Astrocyte of the cerebellum (primary cell): Measurements from ENCODE around the gene HACD4.

Experiments
- DNase-seq: peaks from one replicate; pipeline ENCODE4 v3.0.0-alpha.2; 2011; ENCODE audit warnings: low read depth
- H3K4me3 ChIP-seq: 2 replicates; pipeline ENCODE4 v1.5.1; 2011; ENCODE audit warnings: mild to moderate bottlenecking, low read depth, low read length, moderate library complexity
- in situ Hi-C: cut with HindIII; loops from 2 replicates; pipeline ENCODE4 v1.10.0; 2017; ENCODE audit warnings: low sequenced_read_pairs
- TF ChIP-seq, protein P1 (sequence below): IDR thresholded peaks from 2 replicates; pipeline ENCODE4 v1.5.1; 2012; ENCODE audit warnings: low read length, low read depth, moderate library complexity, mild to moderate bottlenecking; ENCODE audit errors: missing control alignments

The HACD4 gene

DNA sequence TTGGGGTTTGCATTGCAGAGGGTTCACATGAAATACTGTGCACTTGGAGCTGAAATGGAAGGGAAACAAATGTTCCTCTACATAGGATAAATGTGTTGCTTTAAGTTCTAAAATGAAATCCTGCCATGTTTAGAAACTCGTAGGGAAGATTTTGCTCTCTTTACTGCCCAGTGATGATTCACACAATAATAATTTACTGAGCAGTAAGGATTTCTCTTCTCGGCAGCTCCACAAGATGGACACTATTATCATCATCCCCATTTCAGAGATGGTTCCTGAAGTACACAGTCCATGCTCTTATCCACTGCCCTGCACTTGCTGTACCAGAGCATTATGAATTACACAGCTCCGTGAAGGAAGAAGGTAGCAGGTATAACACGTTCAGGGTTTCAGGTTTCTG is 4.1 kb downstream of the HACD4 start:
- no peak for DNase-seq
- no peak overlapping the region for H3K4me3 ChIP-seq

DNA sequence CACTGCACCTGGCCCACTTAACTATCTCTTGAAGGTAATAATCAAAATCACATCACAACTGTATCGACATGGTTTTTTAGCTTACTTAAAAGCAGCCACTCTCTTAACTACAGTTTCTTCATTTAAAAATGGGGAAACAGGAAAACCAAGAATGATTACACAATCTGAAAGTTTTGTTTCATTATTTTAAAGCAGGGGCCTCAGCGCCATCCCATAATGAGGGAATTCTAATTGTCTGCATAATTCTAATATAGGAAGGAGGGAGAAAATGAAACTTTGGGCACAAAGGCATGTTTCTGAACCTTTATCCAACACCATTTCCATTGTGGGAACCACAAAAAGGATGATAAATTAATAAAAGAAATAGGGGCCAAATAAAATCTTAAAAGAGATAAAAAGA is 7.6 kb downstream of the HACD4 start:
- no peak for DNase-seq
- H3K4me3 ChIP-seq: no peak overlapping the region
- TF ChIP-seq, protein P1, sequence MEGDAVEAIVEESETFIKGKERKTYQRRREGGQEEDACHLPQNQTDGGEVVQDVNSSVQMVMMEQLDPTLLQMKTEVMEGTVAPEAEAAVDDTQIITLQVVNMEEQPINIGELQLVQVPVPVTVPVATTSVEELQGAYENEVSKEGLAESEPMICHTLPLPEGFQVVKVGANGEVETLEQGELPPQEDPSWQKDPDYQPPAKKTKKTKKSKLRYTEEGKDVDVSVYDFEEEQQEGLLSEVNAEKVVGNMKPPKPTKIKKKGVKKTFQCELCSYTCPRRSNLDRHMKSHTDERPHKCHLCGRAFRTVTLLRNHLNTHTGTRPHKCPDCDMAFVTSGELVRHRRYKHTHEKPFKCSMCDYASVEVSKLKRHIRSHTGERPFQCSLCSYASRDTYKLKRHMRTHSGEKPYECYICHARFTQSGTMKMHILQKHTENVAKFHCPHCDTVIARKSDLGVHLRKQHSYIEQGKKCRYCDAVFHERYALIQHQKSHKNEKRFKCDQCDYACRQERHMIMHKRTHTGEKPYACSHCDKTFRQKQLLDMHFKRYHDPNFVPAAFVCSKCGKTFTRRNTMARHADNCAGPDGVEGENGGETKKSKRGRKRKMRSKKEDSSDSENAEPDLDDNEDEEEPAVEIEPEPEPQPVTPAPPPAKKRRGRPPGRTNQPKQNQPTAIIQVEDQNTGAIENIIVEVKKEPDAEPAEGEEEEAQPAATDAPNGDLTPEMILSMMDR: no peak
- in situ Hi-C loops: no loop called here

More for the DNA sequence above, 4.1 kb downstream of the HACD4 start:
- in situ Hi-C loops: no loop called here
- TF ChIP-seq, protein P1: no peak

DNA sequence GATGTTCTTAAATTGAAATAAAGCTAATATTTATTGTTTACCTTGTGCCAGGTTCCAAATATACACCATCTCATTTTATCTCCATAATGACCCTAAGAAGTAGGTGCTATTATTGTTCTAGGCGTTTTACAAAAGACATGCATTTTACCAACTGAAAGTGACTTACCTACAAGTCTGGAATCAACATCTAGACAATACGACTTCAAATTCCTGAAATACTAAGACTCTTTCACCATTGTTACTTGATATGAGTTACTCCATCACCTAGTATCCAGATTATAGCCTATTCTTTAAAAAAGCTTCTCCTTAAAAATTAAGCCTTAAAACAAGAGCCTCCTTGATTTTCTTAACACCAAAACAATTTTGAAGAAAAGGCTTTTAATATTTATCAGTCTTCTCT is 13.3 kb downstream of the HACD4 start:
- TF ChIP-seq, protein P1: no peak
- DNase-seq: no peak
- in situ Hi-C loops: no loop called here

DNA sequence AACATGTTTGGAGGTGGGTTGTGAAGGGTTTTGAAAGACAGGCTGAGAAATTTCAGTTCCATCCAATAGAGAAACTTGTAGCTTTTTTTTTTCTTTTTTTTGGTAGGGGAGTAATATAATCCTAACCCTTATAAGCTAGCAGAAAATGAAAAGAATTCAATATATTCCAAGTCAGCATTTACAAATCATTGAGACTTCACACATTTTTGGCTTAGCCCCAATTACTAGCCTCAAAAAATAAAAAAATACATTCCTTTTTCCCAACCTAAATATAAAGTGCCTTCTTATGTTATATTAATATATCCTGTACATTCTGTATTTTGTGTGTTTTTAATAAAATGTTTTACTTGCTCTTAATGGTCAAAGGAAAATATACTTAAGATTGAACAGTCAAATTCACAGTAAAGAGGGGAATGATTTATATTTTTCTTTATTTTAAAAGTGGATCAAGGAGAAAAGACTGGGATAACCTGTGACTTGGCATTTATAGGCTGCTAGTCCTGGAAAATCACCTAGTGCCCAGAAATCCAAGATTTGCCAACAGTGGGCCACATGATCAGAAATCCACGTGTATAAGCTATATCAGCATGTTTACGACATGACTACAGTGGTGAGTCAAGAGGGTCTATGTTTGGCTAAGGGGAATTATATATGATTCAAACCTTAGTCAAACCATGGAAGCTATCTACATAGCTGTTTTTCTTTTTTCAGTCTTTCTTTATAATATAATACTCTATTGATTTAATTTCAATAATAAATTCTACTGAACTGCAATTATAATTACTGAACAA is 14.5 kb downstream of the HACD4 start:
- DNase-seq: no peak
- no peak overlapping the region for H3K4me3 ChIP-seq
- in situ Hi-C loops: no loop called here
- TF ChIP-seq, protein P1: no peak

More for the DNA sequence above, 13.3 kb downstream of the HACD4 start:
- H3K4me3 ChIP-seq: no peak overlapping the region

DNA sequence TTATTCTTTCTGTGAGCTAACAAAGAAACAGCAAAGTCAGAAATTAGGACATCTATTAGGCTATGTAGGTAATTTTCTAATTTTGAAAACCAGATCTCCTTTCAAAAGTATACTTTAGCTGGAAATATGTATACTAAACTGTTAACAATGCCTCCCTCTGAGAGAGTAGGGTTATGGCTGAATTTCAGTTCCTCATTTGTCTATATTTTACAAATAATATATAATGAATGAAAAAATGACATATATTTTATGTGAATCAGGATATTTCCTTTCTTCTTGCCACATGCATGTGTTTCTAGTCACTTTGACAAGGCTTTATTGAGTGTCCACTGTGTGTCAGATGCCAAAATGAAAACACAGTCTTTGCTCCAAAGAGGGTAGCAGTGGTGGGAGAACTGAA is 15.4 kb downstream of the HACD4 start:
- no peak for DNase-seq
- no peak overlapping the region for H3K4me3 ChIP-seq
- in situ Hi-C loops: no loop called here
- TF ChIP-seq, protein P1: no peak

DNA sequence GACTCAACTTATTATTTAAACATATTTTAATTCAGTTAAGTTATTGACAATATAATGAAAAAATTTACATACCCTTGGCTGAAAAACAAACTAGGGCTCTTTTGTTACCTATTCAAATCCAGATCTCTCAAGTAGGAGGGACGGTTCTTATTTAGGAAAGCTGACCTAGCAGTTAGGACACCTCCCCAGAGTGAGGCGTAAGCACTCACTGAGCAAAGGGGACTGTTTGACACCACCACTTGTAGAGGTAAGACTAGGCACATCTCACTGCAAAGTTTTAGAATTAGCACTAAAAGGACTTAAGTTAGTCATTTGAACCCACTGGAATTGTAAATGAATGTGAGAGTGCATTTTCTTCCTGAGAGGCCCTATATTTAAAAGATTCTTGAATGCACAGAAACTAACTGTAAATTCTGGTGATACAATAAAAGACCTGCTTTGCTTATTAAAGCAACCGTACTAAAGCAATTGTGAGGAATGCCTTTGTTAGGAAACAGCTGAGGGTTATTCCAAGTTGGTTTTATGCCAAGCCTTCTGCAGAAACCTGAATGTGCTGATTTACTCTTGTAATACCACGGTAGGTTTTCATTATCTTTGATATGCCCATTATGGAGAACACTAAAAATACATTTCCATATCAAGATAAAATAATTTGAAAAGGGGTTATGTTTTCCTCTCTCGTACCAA is 16.2 kb downstream of the HACD4 start:
- no peak overlapping the region for H3K4me3 ChIP-seq
- in situ Hi-C loops: no loop called here
- DNase-seq: peak; percentile 26
- TF ChIP-seq, protein P1: no peak
